ENCODE data around the gene CAPN12.

DNA sequence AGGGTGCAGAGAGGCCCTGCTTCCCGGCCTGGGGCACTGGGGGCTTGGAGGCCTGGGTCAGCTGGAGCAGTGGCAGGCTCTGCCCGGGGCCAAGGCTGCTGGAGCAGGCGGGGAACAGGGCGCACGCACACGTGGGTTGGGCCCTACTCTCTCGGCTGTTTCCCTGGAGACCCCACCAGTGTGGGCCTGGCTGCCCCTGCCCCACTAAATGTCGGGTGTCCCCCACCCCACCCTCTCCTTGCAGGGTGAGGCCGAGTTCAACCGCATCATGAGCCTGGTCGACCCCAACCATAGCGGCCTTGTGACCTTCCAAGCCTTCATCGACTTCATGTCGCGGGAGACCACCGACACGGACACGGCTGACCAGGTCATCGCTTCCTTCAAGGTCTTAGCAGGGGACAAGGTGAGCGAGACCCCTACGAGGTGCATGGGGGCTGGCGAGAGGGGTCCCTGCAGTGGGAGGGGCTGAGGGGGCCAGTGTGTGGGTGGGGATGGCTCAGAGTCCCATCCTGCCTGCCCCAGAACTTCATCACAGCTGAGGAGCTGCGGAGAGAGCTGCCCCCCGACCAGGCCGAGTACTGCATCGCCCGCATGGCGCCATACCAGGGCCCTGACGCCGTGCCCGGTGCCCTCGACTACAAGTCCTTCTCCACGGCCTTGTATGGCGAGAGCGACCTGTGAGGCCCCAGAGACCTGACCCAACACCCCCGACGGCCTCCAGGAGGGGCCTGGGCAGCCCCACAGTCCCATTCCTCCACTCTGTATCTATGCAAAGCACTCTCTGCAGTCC lies 15.3 kb downstream of the CAPN12 start:
- TF ChIP-seq, protein P1, sequence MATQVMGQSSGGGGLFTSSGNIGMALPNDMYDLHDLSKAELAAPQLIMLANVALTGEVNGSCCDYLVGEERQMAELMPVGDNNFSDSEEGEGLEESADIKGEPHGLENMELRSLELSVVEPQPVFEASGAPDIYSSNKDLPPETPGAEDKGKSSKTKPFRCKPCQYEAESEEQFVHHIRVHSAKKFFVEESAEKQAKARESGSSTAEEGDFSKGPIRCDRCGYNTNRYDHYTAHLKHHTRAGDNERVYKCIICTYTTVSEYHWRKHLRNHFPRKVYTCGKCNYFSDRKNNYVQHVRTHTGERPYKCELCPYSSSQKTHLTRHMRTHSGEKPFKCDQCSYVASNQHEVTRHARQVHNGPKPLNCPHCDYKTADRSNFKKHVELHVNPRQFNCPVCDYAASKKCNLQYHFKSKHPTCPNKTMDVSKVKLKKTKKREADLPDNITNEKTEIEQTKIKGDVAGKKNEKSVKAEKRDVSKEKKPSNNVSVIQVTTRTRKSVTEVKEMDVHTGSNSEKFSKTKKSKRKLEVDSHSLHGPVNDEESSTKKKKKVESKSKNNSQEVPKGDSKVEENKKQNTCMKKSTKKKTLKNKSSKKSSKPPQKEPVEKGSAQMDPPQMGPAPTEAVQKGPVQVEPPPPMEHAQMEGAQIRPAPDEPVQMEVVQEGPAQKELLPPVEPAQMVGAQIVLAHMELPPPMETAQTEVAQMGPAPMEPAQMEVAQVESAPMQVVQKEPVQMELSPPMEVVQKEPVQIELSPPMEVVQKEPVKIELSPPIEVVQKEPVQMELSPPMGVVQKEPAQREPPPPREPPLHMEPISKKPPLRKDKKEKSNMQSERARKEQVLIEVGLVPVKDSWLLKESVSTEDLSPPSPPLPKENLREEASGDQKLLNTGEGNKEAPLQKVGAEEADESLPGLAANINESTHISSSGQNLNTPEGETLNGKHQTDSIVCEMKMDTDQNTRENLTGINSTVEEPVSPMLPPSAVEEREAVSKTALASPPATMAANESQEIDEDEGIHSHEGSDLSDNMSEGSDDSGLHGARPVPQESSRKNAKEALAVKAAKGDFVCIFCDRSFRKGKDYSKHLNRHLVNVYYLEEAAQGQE (IDR thresholded peaks at IDR 0.05; ENCODE audit: insufficient replicate concordance, low read depth), result no peak
- no peak for TF ChIP-seq POLR2AphosphoS5 (IDR thresholded peaks at IDR 0.05; ENCODE audit: low read depth)
- TF ChIP-seq, protein P2, sequence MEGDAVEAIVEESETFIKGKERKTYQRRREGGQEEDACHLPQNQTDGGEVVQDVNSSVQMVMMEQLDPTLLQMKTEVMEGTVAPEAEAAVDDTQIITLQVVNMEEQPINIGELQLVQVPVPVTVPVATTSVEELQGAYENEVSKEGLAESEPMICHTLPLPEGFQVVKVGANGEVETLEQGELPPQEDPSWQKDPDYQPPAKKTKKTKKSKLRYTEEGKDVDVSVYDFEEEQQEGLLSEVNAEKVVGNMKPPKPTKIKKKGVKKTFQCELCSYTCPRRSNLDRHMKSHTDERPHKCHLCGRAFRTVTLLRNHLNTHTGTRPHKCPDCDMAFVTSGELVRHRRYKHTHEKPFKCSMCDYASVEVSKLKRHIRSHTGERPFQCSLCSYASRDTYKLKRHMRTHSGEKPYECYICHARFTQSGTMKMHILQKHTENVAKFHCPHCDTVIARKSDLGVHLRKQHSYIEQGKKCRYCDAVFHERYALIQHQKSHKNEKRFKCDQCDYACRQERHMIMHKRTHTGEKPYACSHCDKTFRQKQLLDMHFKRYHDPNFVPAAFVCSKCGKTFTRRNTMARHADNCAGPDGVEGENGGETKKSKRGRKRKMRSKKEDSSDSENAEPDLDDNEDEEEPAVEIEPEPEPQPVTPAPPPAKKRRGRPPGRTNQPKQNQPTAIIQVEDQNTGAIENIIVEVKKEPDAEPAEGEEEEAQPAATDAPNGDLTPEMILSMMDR (IDR thresholded peaks at IDR 0.05; ENCODE audit: insufficient read depth, low read length), result no peak

All from HL-60 (cell line).